Measurements from ENCODE around the gene WRAP73.

WRAP73 gene

GRCh38 chr1:3679098-3679555 lies 29.2 kb upstream of the WRAP73 start:
- Histone ChIP-seq H3K9me3 (ENCODE audit: low read length) (no peaks in the 10 kb centered on the region), H3K9me2 (ENCODE audit: low read depth, low read length) (no peaks in the 10 kb centered on the region), H3K27ac (ENCODE audit: low read depth, low read length, poor library complexity, severe bottlenecking) (no peak overlapping the region), H3K4me1 (ENCODE audit: insufficient read depth, low read length, severe bottlenecking) (no peaks in the 10 kb centered on the region), H3K4me3 (ENCODE audit: low read depth, low read length, poor library complexity, severe bottlenecking) (no peak overlapping the region), H3K4me2 (ENCODE audit: low read length) (no peak overlapping the region), H3K27me3 (ENCODE audit: insufficient read depth, low read length) (no peaks in the 10 kb centered on the region; the same call in 1 of the 2 replicates), H4K20me1 (ENCODE audit: insufficient read depth, low read length) (no peaks in the 10 kb centered on the region), H3K79me2 (ENCODE audit: insufficient read depth, low read length) (no peaks in the 10 kb centered on the region), H3K36me3 (ENCODE audit: insufficient read depth, low read length) (no peaks in the 10 kb centered on the region), H3K9ac (ENCODE audit: low read length) (no peak overlapping the region), H3F3A (ENCODE audit: insufficient read depth, low read length) (no peaks in the 10 kb centered on the region), H2AFZ (ENCODE audit: low read length) (no peak overlapping the region)
- TF ChIP-seq, protein P1, sequence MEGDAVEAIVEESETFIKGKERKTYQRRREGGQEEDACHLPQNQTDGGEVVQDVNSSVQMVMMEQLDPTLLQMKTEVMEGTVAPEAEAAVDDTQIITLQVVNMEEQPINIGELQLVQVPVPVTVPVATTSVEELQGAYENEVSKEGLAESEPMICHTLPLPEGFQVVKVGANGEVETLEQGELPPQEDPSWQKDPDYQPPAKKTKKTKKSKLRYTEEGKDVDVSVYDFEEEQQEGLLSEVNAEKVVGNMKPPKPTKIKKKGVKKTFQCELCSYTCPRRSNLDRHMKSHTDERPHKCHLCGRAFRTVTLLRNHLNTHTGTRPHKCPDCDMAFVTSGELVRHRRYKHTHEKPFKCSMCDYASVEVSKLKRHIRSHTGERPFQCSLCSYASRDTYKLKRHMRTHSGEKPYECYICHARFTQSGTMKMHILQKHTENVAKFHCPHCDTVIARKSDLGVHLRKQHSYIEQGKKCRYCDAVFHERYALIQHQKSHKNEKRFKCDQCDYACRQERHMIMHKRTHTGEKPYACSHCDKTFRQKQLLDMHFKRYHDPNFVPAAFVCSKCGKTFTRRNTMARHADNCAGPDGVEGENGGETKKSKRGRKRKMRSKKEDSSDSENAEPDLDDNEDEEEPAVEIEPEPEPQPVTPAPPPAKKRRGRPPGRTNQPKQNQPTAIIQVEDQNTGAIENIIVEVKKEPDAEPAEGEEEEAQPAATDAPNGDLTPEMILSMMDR (IDR thresholded peaks at IDR 0.05; ENCODE audit: low read length), result no peak
- no peak for TF ChIP-seq EZH2 (IDR thresholded peaks at IDR 0.05; ENCODE audit: borderline replicate concordance, low read length)

DNA sequence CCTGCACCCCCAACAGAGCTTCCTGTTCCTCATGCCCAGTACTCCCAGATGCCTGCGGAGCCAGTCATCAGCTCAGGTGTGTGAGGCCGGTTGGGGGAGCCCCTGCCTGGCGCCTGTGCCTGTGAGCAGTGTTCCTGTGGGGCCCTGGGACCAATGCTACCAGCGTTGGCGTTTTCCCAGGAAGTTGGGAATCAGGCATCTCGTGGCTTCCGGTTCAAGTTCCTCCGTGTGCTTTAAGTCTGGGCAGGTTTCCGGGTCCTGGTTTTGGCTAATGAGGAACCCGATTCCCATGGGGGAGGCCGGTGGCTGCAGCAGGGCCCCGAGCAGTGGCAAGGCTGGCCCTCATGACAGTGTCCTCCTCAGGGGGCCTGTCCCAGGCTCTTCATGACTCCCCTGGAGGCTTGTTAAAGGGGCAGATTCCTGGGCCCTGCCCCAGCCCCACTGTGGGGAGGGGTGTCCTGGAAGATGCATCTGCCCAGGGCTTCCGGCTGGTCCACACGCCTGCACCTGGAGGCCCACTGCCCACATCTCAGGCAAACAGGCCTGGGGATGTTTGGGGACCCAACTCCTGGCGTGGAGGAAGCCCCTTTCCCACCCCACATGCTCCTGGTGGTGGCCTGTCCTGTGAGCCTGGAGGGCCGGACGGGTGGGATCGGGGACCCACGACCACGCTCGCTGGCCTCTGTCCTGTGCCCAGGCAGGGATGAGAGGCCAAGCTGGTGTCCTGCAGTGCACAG lies 28.6 kb upstream of the WRAP73 start:
- no peak overlapping the region for H3K27ac ChIP-seq (ENCODE audit: low read depth, low read length, poor library complexity, severe bottlenecking)
- H3K79me2 ChIP-seq (ENCODE audit: insufficient read depth, low read length), result no peaks in the 10 kb centered on the region
- H3K9me3 ChIP-seq (ENCODE audit: low read length), result no peaks in the 10 kb centered on the region
- H3K4me3 ChIP-seq (ENCODE audit: low read depth, low read length, poor library complexity, severe bottlenecking), result no peak overlapping the region
- H3K4me2 ChIP-seq (ENCODE audit: low read length), result no peak overlapping the region
- H4K20me1 ChIP-seq (ENCODE audit: insufficient read depth, low read length), result no peaks in the 10 kb centered on the region
- no peaks in the 10 kb centered on the region for H3K36me3 ChIP-seq (ENCODE audit: insufficient read depth, low read length)
- peaks cover 4% of the 10 kb centered on the region for H3K4me1 ChIP-seq (ENCODE audit: insufficient read depth, low read length, severe bottlenecking)
- H3K9ac ChIP-seq (ENCODE audit: low read length), result no peak overlapping the region
- no peaks in the 10 kb centered on the region; the same call in 1 of the 2 replicates for H3K27me3 ChIP-seq (ENCODE audit: insufficient read depth, low read length)
- TF ChIP-seq, protein P1 (IDR thresholded peaks at IDR 0.05; ENCODE audit: low read length), result no peak
- no peak for TF ChIP-seq EZH2 (IDR thresholded peaks at IDR 0.05; ENCODE audit: borderline replicate concordance, low read length)
- H2AFZ ChIP-seq (ENCODE audit: low read length), result no peak overlapping the region
- H3F3A ChIP-seq (ENCODE audit: insufficient read depth, low read length), result no peaks in the 10 kb centered on the region
- no peaks in the 10 kb centered on the region for H3K9me2 ChIP-seq (ENCODE audit: low read depth, low read length)

DNA sequence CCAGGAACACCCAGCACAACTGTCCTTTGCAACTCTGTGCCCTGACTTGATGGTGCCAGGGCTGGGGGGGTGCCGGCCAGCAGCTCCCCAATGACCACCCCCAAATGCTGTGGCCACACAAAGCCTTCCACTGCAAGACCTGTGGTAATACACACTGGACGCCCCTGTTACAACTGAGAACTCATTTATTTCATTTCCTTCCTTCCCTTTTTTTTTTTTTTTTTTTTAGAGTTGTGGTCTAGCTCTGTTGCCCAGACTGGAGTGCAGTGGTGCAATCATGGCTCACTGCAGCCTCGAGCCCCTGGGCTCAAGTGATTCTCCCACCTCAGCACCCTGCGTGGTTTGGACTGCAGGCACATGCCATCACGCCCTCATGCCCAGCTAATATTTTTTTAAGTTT lies 27.6 kb upstream of the WRAP73 start:
- no peaks in the 10 kb centered on the region for H4K20me1 ChIP-seq (ENCODE audit: insufficient read depth, low read length)
- H3K4me3 ChIP-seq (ENCODE audit: low read depth, low read length, poor library complexity, severe bottlenecking), result no peak overlapping the region
- H3K9me3 ChIP-seq (ENCODE audit: low read length), result no peaks in the 10 kb centered on the region
- H3K27ac ChIP-seq (ENCODE audit: low read depth, low read length, poor library complexity, severe bottlenecking), result no peak overlapping the region
- TF ChIP-seq, protein P1 (IDR thresholded peaks at IDR 0.05; ENCODE audit: low read length), result no peak
- TF ChIP-seq EZH2 (IDR thresholded peaks at IDR 0.05; ENCODE audit: borderline replicate concordance, low read length), result no peak
- H3K79me2 ChIP-seq (ENCODE audit: insufficient read depth, low read length), result no peaks in the 10 kb centered on the region
- no peak overlapping the region for H2AFZ ChIP-seq (ENCODE audit: low read length)
- H3K4me1 ChIP-seq (ENCODE audit: insufficient read depth, low read length, severe bottlenecking), result peaks cover 12% of the 10 kb centered on the region
- no peaks in the 10 kb centered on the region; the same call in 1 of the 2 replicates for H3K27me3 ChIP-seq (ENCODE audit: insufficient read depth, low read length)
- no peak overlapping the region for H3K4me2 ChIP-seq (ENCODE audit: low read length)
- no peaks in the 10 kb centered on the region for H3F3A ChIP-seq (ENCODE audit: insufficient read depth, low read length)
- H3K36me3 ChIP-seq (ENCODE audit: insufficient read depth, low read length), result no peaks in the 10 kb centered on the region
- no peak overlapping the region for H3K9ac ChIP-seq (ENCODE audit: low read length)
- H3K9me2 ChIP-seq (ENCODE audit: low read depth, low read length), result no peaks in the 10 kb centered on the region

Data from OCI-LY1 (cell line).